NOMO-1 (cell line): ENCODE data around the gene RNF215.
"Not testable (repeated sequence)": the region's sequence is repeated elsewhere in the genome, so short reads cannot be mapped to it uniquely, and the experiment has no call there.

ENCODE experiments used
- DNase-seq, 2 experiments: peaks; one replicate each; lab custom pipeline; 2025; ENCODE audit not compliant: unreplicated experiment in 2 of 2; lab: John Stamatoyannopoulos, UW

RNF215 gene

GRCh38 chr22:30365891-30366290 lies 21.3 kb downstream of the RNF215 start:
- no peak for DNase-seq

GRCh38 chr22:30362651-30363281 lies 24.4 kb downstream of the RNF215 start:
- DNase-seq: no peak

DNA sequence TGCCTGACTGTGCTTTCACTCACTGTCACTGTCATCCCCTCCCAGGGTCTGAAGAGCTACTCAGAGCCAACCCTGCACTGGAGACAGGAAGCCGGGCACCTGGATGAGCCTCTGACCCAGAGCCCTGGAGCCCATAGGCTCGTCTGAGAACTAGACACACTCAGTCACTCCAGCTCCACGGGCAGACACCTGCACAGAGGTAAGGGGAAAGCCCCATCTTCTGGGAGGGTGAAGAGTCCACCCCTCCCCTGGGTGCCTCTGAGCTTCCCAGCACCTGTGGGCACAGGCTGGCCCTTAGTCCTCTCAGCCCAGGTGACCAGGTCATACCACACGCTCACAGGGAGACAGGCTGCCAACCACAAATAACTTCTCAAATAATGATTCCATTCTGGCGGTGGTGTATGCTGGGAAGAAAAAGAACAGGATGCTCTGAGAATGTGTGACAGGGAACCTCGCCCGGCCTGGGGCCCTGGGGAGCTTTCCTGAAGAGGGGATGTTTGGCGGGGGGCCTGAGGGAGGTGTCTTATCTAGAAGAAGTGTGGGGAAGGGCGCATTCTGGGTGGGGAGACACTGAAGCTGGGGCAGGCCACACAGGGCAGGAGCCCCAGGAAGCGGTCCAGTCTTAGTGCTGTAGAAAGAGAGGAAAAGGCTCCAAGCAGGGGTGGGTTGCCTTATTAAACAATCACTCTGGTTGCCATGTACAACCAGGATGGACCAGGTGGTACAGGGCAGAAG lies 25.1 kb downstream of the RNF215 start:
- no peak for DNase-seq

GRCh38 chr22:30358541-30358940 lies 28.7 kb downstream of the RNF215 start:
- DNase-seq: no peak

DNA sequence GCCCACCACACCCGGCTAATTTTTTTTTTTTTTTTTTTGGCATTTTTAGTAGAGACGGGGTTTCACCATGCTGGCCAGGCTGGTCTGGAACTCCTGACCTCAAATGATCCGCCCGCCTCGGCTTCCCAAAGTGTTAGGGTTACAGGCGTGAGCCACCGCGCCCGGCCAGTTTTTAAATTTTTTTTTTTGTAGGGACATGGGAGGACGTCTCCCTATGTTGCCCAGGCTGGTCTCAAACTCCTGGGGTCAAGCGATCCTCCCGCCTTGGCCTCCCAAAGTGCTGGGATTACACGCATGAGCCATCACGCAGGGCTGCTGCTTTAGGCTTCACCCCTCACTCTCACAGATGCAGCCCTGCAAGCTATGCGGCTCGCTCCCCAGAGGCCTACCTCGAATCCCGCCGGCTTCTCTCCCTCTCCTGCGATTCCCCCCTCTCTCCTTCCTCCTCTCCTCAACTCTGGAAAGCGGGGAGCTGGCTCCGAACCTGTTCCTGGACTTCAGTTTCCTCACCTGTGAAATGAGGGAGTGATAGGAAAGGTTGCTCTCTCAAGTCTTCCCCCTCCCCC lies 29.5 kb downstream of the RNF215 start:
- DNase-seq: no peak

DNA sequence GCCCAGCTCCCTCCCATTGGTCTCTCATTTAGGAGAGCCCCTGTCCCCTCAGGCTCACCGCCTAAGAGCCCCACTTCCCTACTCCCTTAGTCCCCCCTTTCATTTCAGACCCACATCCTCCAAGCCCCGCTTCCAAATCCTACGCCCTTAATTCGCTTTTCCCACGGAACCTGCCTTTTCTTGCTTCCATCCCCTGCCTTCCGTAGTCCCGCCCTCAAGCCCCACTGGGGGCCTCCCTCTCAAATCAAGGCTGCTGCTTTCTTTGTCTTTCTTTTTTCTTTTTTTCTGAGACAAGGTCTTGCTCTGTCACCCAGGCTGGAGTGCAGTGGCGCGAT lies 30.0 kb downstream of the RNF215 start:
- no peak for DNase-seq

DNA sequence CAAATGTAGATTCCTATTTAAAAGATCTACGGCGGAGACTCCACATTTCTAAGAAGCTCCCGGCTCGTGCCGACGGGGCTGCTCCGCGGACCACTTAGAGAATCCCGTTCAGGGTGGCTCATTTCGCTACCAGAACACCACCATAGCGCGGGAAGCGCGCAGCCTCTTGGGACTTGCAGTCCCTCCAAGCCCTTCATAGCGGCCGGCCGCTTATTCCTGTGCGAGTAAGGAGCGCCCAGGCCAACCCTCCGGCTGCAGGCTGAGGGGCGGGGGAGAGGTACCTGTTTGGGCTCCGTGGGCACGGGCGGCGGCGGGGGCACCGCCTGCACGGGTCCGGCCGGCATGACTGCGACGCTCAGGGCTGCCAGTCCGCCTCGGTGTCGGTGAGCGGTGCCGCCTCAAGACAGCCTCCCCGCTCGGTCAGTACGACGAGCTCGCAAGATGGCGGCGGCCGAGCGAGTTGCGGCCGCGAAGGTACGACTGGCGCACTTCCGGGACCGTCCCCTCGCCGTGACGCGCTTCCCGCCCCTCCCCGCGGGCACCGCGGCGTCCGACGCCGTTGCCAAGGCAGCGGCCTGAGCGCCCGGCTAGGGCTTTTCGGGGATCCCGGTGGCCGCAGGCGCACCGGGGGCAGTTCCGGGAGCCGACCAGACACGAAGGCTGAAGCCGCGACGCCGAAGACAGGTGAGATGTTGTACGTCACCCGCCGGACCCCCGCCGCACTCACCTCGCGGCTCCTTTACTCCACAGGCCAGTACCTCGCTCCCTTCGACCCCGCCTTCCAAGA lies 30.6 kb downstream of the RNF215 start, which contains the start of the genes CCDC157 and SF3A1:
Gene CCDC157, plus strand, starts transcription at position 559 of the 787 bp plus-strand sequence. CDS start 8,994 bp downstream, outside the sequence.
Gene SF3A1, minus strand, starts transcription at position 446 of the 787 bp plus-strand sequence. Its CDS starts 102 bp downstream, at position 344.
- DNase-seq: peak; percentile 83 to 86

DNA sequence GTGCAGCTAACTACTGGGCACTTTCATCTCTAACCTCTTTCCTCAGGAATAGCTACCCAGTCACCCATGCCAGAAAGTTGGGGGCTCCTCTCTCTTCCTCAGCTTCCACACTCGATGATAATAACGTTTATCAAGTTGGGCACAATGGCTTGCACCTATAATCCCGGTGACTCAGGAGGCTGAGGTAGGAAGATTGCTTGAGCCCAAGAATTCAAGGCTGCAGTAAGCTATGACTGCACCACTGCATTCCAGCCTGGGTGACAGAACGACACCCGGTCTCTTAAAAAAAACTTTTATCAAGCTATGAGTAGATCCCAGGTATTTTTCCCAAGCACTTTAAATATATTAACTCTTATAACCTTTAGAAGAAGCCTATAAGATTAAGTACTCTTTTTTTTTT lies 32.6 kb downstream of the RNF215 start:
- DNase-seq: no peak

- DNase-seq: no peak
Measured at GRCh38 chr22:30351226-30351625, 36.0 kb downstream of the RNF215 start.

DNA sequence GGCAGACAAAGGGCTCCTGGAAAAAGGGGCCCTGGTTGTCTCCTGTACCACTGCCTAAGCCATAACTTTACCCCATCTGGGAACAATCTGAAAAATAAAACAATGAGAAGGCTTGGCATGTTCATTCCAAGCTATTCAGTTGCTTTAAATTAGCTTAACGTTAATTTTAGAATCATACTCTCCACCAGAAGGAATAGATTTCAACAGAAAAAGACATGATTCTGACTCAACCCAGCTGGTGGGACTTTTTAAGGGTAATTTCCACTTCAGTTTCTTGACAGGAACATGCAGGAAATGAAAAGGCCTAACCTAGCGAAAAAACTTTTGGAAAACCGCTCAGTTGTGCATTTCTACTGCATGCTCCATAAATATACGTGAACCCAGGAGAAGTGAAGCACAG lies 38.4 kb downstream of the RNF215 start:
- no peak for DNase-seq

- no peak for DNase-seq
Measured at GRCh38 chr22:30348404-30348803, 38.8 kb downstream of the RNF215 start.

DNA sequence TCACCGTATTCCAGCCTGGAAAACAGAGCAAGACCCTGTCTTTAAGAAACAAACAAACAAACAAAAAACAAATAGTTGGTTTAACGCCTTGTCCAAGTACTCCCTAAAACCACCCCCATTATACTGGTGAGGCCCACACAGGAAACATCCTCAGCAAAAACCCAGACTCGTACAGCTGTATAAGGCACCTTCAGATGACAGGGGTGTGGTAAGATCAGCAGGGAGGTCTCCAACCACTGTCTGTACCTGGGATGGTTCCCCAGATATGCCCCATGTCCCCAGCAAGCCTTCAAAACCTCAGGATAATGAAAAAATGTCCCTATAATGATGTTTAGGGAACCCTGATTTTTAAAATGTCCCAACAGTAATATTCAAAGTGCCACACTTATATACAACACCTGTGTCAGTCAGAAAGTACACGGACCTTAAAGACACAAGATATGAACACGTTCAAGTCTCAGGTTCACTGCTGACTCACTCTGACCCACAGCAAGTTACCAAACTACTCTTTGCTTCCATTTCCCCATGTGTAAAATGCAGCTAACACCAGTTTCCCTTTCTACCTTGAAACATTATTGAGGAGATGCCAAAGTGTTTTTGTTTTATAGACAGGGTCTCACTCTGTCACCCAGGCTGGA lies 39.8 kb downstream of the RNF215 start:
- DNase-seq: no peak

- DNase-seq: no peak
Measured at GRCh38 chr22:30344447-30345200, 42.6 kb downstream of the RNF215 start.

- DNase-seq: no peak
Measured at GRCh38 chr22:30340911-30341685, 46.1 kb downstream of the RNF215 start.

- DNase-seq: no peak
Measured at GRCh38 chr22:30338802-30339201, 48.4 kb downstream of the RNF215 start.

- not testable (repeated sequence) for DNase-seq
Measured at GRCh38 chr22:30338341-30338740, 48.9 kb downstream of the RNF215 start.

DNA sequence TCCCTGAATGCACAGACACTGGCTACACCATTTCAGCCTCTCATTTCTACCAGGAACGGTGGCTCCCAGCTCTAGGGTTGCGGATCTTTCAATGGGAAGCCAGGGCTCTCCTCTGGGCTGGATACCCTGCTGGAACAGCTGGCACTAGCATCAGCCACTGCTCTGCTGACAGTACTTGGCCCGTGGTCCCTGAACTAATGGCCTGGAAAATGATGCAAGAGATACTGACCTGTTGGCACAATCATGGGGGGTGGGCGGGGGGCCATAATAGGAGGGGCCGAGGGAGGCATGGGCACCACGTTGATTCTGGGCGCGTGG lies 49.8 kb downstream of the RNF215 start:
- no peak for DNase-seq

GRCh38 chr22:30336752-30337460 lies 50.3 kb downstream of the RNF215 start:
- DNase-seq: no peak

GRCh38 chr22:30335236-30335635 lies 52.0 kb downstream of the RNF215 start:
- no peak for DNase-seq
